HG02970 (cell line): Measurements from ENCODE around the gene SMOC2.
"Not testable (repeated sequence)": the region's sequence is repeated elsewhere in the genome, so short reads cannot be mapped to it uniquely, and the experiment has no call there.

ENCODE experiments used
- ATAC-seq: cut with Tn5 transposase; IDR thresholded peaks from one replicate; pipeline ENCODE4 v1.9.1; 2021; ENCODE audit warnings: mild to moderate bottlenecking, moderate library complexity, moderate number of reproducible peaks; ENCODE audit not compliant: unreplicated experiment, low FRiP score

The SMOC2 gene

GRCh38 chr6:168670401-168670985, 229.5 kb downstream of the SMOC2 start:
- no peak for ATAC-seq

- no peak for ATAC-seq
Measured at GRCh38 chr6:168671028-168671862, 230.3 kb downstream of the SMOC2 start.

DNA sequence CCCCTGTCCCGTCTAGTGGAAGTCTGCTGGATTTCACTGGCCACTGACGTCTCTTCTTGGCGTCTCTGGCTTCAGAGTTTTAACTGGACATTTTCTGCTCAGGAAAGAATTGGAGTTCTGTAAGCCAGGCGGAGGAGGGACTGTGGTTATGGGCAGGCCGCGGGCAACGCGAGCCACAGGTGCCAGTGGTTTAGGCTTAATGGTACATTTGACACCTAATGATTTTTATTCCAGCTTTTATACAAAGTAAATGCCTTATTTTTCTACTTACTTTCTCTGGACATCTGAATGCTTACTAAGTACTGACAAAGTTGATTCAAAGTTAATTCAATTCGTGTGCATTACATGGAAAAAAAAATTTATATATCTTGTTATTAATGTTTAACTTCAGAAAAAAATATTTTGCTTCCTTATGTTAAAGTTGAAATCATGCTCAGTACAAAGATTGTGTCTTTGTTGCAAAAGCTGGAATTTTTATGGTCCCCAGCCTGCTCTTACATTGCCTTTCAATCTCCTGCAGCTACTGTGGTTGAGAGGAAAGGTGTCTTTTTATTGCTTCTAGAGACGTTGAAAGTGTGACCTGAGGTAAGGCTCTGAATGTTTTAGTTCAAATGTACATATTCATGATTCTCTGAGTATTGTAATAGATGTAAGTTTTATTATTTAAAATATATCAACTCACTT, 231.0 kb downstream of the SMOC2 start:
- ATAC-seq: no peak

DNA sequence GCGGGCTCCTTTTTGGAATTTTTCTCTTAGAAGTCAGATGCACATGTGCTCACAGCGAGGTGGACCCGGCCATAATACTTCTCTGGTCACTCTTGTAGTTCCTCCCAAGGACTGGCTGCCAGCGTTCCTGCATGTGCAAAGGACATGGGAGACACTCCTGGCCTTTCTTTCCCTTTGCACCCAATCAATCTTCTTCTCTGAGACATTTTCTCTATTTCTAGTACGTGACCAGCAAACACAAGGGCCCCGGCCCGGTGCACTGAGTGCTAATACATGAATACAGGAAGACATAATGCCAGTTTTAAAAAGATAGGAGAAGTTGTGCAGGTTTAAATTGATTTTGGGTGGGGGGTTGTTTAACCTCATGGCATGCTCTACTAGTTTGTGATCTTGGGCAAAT, 233.6 kb downstream of the SMOC2 start:
- no peak for ATAC-seq

DNA sequence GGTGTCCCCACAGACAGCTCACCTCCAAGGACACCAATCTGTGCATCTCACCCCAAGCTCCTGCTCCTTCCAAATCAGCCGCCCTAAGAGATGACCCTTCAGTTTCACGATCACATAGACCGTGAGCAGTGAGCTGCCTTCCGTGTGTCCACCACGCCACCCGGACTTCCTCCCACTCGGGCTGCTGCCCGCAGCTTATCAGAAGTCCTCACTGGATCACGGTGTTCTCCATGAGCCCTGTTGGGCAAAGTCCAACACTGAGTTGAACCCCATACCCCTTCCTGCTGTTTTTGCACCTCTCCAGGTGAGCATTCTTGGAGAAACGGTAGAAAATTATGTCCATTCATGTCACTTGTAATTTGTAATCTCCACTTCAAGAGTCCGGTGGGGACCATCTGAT, 234.4 kb downstream of the SMOC2 start:
- ATAC-seq: no peak

DNA sequence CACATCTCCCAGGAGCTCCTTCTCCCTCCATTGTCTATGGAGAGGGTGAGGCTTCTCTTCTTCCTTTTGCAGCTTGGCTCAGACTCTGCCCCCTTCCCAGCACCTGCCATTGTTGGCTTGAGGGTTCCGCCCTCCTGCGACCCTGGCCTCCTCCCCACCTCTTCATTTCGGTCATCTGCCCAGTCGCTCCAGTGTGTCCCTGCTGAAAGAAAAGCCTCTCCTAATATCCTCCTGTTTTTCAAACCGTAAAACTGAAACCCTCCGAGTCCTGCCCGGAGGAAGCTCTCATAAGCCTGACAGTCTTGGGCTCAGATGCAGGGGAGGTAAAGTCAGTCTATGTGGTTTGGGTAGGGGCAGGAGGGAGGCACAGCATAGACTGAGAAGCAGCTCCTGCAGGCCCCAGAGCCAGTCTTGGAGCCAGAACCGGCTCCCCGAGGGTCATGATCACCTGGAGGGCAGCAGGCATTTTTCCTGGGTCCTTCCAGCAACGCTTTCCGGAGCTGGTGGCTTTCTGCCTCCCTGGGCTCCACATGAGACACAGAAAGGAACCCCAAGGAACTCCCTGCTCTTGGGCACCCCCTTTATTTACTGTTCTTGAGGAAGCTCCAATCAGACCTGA, 235.1 kb downstream of the SMOC2 start:
- no peak for ATAC-seq

GRCh38 chr6:168676552-168677322, 235.8 kb downstream of the SMOC2 start:
- ATAC-seq: no peak

- not testable (repeated sequence) for ATAC-seq
Measured at GRCh38 chr6:168677323-168677781, 236.4 kb downstream of the SMOC2 start.

DNA sequence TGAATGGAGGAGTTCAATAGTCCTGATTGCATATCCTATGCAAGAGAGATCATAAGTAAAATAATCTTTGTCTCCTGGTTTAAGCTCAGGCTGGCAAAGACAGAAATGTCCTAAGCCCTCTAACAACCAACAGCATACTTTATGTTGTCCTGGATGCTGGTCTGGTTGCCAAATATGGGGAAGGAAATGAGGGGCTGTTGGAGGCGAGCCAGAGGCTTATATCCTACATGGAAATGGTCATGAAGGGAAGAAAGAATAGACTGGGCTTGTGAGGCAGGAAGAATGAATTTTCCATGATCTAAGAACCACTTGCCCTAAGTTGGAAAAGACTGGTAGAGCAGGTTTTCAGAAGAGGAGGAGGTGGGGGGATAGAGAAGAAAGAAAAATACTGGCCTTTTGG, 237.1 kb downstream of the SMOC2 start:
- no peak for ATAC-seq

DNA sequence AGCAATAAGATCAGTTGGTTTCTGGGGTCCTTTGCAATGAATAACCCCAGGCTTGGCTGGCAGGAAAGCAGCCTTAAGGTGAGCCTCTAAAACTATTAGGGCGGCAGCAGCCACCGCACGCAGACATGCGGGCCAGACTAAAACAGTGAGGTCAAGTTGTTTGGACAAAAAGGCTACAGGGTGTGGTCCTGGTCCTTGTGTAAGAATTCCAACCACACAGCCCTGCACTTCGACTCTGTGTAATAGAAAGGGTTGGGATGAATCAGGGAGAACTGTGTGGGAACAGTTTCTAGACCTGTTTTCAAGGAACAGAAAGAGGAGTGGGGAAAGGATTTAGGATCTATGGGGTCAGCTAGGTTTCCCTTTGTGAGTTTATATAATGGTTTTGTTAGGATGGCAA, 237.6 kb downstream of the SMOC2 start:
- ATAC-seq: no peak

- no peak for ATAC-seq
Measured at GRCh38 chr6:168681748-168682147, 240.8 kb downstream of the SMOC2 start.

DNA sequence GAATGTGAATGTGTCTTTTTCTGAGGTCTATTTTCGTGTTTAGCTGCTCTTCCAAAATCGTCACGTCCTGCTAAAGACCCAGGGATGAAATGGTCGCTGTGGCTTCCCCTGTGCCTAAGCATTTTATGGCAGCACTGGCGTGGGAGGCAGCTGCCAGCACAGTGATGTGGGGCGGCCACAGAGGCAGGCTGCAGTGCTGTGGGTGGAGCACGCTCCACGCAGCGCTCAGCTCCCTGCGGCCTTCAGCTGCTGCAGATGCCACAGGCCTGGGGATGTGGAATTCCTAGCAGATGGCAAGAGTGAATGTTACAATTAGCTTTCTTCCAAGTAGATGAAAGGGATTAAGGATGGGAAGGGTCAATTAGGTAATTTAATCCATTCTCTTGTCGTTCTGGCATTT, 242.6 kb downstream of the SMOC2 start:
- ATAC-seq: no peak

- ATAC-seq: no peak
Measured at GRCh38 chr6:168684471-168684870, 243.5 kb downstream of the SMOC2 start.

- ATAC-seq: no peak
Measured at GRCh38 chr6:168684906-168685305, 243.9 kb downstream of the SMOC2 start.

DNA sequence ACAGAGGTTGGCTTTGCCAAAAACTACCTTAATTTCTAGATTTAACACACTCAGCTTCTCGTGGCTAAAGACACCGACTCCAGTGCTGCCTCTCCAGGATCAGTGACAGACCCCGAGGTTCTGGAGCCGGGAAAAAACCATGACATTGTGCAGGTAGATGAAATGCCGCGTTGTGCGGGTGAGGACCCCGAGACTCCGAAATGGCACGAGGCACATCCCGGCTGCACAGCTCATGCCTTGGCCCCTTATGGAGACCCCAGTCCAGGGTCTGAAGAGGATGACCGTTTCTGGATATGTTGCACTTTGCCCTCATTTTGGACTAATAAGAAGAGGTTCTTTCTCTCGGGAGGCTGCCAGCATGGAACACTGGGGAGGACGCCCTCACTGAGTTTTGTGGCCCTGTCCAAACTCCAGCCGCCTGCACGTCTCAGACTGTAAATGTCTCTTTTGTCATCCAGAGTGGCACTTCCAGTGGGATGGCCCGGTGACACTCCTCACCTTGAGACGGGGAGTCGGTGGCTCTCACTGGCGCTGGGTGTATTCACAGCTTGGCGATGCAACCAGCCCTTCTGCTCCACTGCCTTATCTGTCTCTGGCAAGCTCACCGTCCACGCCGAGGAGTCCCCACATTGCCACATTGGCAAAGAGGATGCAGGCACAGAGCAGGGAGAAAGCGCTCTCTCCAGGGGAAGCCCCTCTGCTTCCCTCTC, 245.2 kb downstream of the SMOC2 start:
- ATAC-seq: no peak

DNA sequence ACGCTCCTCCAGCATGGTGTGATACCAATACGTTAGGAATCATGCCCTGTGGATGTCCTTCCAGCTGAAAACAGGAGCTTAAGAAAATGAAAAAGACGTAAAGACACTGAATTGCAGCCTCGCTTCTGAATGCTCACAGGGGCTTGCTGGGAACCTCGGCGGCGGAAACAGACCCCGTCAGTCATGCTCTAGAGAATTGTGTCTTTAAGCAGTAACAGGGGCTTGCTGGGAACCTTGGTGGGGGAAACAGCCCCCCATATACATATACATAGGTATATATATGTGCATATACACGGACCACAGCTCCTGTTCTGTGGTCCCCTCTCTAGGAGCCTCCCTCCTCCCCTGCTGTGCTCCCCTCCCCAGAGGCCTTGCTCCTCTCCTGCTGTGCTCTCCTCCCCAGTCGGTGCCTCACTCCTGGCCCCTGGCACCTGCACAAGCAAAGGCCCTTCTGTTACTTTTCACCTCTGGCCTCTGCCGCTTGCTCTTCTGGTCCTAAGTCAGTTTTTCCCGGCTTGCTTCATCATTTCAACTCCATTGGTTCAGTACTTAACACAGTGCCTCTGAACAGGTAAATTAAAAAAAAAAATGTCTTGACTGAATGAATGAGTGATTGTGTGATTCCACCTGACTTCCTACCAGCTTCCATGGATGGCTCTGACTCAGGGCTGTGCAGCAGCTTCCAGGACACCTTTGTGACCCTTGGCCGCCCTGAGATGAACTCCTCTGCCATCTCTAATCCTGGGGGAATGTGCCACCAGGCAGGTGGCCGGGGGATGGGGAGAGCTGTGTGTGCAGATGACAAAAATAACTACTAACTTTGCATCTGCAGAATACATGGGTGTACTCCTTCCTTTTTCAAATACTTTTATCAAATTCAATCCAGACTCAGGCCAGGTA, 246.1 kb downstream of the SMOC2 start:
- no peak for ATAC-seq

- ATAC-seq: no peak
Measured at GRCh38 chr6:168690271-168690670, 249.3 kb downstream of the SMOC2 start.

DNA sequence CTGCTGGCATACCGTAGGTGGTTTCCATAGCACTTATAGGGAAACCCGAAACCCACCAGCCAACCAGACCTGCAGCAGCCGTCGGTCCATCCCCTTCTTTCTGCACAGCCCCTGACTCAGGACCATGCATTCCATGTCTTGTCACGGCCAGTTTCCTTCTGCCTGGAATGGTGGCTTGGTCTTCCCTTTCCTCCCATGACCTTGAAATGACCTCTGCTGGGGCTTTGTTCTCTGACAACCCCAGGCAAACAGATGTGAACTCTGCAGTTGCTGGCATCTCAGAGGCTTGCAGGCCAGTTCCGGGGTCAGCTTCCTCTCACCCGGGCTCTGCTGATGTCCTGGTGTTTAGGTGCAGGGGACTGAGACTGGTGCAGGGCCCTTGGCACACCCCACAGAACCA, 250.8 kb downstream of the SMOC2 start:
- ATAC-seq: no peak
